GM21423 (cell line): ENCODE data around the gene C8B.

Experiments used
- ATAC-seq: cut with Tn5 transposase; IDR thresholded peaks from one replicate; pipeline ENCODE4 v1.9.1; 2021; ENCODE audit warnings: mild to moderate bottlenecking, moderate library complexity; ENCODE audit not compliant: unreplicated experiment

Gene C8B

GRCh38 chr1:56965916-56966697 is at the start of gene C8B:
C8B (minus strand) TSS chr1:56966015; CDS start chr1:56965948, 67 bp downstream.
- no peak for ATAC-seq

- ATAC-seq, result no peak
Measured at GRCh38 chr1:57015071-57015470, 49.3 kb upstream of the C8B start.

GRCh38 chr1:57013522-57013921 is 47.7 kb upstream of the C8B start:
- no peak for ATAC-seq

GRCh38 chr1:57012315-57012714 is 46.5 kb upstream of the C8B start:
- ATAC-seq, result no peak

GRCh38 chr1:57010511-57010910 is 44.7 kb upstream of the C8B start:
- ATAC-seq, result no peak

GRCh38 chr1:57007948-57008347 is 42.1 kb upstream of the C8B start:
- no peak for ATAC-seq

GRCh38 chr1:57007472-57007871 is 41.7 kb upstream of the C8B start:
- no peak for ATAC-seq

- no peak for ATAC-seq
Measured at GRCh38 chr1:57003398-57004139, 37.8 kb upstream of the C8B start.

- no peak for ATAC-seq
Measured at GRCh38 chr1:56995414-56996100, 29.7 kb upstream of the C8B start.

- no peak for ATAC-seq
Measured at GRCh38 chr1:56993475-56993874, 27.7 kb upstream of the C8B start.

GRCh38 chr1:56992318-56993125 is 26.7 kb upstream of the C8B start:
- ATAC-seq, result no peak

- no peak for ATAC-seq
Measured at GRCh38 chr1:56991576-56991975, 25.8 kb upstream of the C8B start.

GRCh38 chr1:56986397-56986796 is 20.6 kb upstream of the C8B start:
- no peak for ATAC-seq

GRCh38 chr1:56985857-56986256 is 20.0 kb upstream of the C8B start:
- no peak for ATAC-seq

- no peak for ATAC-seq
Measured at GRCh38 chr1:56983484-56983883, 17.7 kb upstream of the C8B start.

- ATAC-seq, result no peak
Measured at GRCh38 chr1:56979986-56980755, 14.4 kb upstream of the C8B start.

- no peak for ATAC-seq
Measured at GRCh38 chr1:56978819-56979218, 13.0 kb upstream of the C8B start.

GRCh38 chr1:56977910-56978309 is 12.1 kb upstream of the C8B start:
- no peak for ATAC-seq

GRCh38 chr1:56975446-56975845 is 9.6 kb upstream of the C8B start:
- ATAC-seq, result no peak
